ENCODE data around the gene USP25. TPM values are rescaled to one million over a fixed set of nuclear protein-coding genes. Genes with fewer than 3 reads are reported as not detected.

Gene USP25
- total RNA-seq, 2 donors from 2014 or later, result 32.0 to 43.5 TPM

DNA sequence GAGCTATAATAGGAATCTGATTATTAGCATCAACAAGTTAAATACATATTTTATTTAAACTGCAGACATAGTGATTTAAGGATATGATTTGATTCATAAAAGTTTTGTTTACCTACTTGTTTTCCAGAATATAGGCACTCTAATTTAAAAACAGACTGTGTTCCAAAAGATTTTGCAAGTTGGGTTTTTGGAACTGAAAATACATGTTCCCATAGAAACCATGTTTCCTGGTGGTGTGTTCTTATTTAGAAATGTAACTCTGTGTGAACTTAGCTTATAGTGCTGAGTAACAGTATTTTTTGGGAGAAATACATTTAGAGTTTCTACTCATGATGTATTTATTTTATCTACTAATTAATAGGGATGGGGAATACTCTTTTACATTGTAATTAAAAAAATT is 21.8 kb downstream of the USP25 start:
- no peak overlapping the region for H3K27ac ChIP-seq
- no peak overlapping the region for H3K4me3 ChIP-seq
- ATAC-seq (ENCODE audit: insufficient number of reproducible peaks, low FRiP score, low read depth), result no peak
- DNase-seq (ENCODE audit: low spot score), result no peak
- no peaks in the 10 kb centered on the region for H3K27me3 ChIP-seq (replicated peaks; ENCODE audit: insufficient read depth)
- TF ChIP-seq, protein P1, sequence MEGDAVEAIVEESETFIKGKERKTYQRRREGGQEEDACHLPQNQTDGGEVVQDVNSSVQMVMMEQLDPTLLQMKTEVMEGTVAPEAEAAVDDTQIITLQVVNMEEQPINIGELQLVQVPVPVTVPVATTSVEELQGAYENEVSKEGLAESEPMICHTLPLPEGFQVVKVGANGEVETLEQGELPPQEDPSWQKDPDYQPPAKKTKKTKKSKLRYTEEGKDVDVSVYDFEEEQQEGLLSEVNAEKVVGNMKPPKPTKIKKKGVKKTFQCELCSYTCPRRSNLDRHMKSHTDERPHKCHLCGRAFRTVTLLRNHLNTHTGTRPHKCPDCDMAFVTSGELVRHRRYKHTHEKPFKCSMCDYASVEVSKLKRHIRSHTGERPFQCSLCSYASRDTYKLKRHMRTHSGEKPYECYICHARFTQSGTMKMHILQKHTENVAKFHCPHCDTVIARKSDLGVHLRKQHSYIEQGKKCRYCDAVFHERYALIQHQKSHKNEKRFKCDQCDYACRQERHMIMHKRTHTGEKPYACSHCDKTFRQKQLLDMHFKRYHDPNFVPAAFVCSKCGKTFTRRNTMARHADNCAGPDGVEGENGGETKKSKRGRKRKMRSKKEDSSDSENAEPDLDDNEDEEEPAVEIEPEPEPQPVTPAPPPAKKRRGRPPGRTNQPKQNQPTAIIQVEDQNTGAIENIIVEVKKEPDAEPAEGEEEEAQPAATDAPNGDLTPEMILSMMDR (IDR thresholded peaks at IDR 0.05), result no peak
- H3K36me3 ChIP-seq, result no peaks in the 10 kb centered on the region
- peaks cover 30 to 32% of the 10 kb centered on the region in 2 donors for H3K4me1 ChIP-seq (ENCODE audit: control insufficient read depth in 1 of 2, low read depth in 2 of 2)
- H3K9me3 ChIP-seq, result no peaks in the 10 kb centered on the region

DNA sequence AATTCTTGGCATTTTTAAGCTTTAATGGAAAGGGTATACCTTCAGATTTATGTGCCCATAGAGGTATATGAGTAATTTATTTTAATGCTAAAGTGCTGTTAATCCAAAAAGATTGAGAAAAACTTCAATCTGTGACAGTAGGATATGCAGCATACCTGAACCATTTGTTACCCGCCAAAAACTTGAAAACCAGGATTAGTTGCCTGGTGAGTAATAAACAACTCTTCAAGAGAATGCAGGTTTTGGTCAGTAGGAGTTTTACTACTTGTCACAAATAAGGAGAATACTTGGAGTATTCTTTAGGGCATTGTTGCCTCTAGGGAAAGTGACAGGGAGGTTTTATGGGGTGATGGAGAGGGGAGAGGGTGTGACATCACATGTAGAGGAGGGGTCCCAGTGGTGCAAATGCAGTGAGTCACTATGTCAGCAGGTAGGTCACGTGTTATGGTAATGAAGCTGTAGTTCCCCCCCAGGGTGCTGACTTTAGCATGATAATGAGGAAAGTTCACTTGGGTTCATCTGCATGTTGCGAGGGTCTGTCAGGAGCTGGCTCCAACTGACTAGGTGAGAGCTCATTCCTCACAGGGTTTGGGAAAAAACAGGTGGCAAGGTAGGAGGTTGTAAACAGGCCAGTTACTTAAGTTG is 23.1 kb downstream of the USP25 start:
- TF ChIP-seq, protein P1 (IDR thresholded peaks at IDR 0.05), result no peak
- ATAC-seq (ENCODE audit: insufficient number of reproducible peaks, low FRiP score, low read depth) (no peak), DNase-seq (ENCODE audit: low spot score) (no peak)
- Histone ChIP-seq H3K27ac (no peak overlapping the region), H3K4me1 (ENCODE audit: control insufficient read depth in 1 of 2, low read depth in 2 of 2) (peaks cover 30 to 32% of the 10 kb centered on the region in 2 donors), H3K4me3 (no peak overlapping the region), H3K27me3 (replicated peaks; ENCODE audit: insufficient read depth) (no peaks in the 10 kb centered on the region), H3K9me3 (no peaks in the 10 kb centered on the region), H3K36me3 (no peaks in the 10 kb centered on the region)

DNA sequence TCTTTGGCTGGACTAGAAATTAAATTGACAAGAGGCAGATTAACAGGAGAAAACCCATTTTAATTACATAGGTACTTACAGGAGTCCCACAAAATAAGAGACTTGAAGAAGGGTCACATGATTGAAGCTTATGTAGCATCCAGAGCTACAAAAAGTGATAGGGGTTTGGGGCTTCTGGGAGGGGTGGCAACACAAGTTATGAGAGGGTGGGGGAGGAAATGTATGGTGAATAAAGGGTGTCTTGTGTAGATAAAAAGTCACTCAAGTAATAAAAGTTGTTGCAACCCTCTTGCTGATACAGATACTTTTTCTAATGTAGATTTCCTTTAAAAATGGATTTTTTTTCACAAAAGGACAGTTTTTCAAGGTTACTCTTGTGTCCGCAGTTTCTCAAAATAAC is 24.0 kb downstream of the USP25 start:
- Histone ChIP-seq H3K4me1 (ENCODE audit: control insufficient read depth in 1 of 2, low read depth in 2 of 2) (peaks cover 30 to 32% of the 10 kb centered on the region in 2 donors), H3K27ac (no peak overlapping the region), H3K9me3 (no peaks in the 10 kb centered on the region), H3K36me3 (no peaks in the 10 kb centered on the region), H3K4me3 (no peak overlapping the region), H3K27me3 (replicated peaks; ENCODE audit: insufficient read depth) (no peaks in the 10 kb centered on the region)
- DNase-seq (ENCODE audit: low spot score), result no peak
- ATAC-seq (ENCODE audit: insufficient number of reproducible peaks, low FRiP score, low read depth), result no peak
- TF ChIP-seq, protein P1 (IDR thresholded peaks at IDR 0.05), result no peak

DNA sequence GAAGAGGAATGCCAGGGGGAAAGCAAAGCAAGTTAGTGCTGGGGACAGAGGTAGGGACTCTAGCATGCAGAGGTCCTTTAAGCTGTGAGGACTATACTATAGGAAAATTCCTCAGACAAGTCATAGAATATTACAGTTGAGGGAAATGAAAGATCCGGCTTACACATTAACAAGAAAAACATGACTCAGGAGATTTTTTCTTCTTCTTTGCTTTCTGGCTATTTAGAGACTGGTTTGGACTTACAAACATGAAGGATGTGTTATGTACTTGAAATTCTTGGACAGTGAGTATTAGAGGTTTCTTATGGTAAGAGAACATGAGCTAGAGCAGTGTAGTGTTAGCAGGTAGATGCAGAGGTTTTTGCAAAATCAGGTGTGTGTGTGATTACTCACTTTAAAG is 24.9 kb downstream of the USP25 start:
- DNase-seq (ENCODE audit: low spot score) (no peak), ATAC-seq (ENCODE audit: insufficient number of reproducible peaks, low FRiP score, low read depth) (no peak)
- Histone ChIP-seq H3K36me3 (no peaks in the 10 kb centered on the region), H3K4me3 (no peak overlapping the region), H3K27me3 (replicated peaks; ENCODE audit: insufficient read depth) (no peaks in the 10 kb centered on the region), H3K27ac (no peak overlapping the region), H3K4me1 (ENCODE audit: control insufficient read depth in 1 of 2, low read depth in 2 of 2) (peaks cover 26 to 27% of the 10 kb centered on the region in 2 donors), H3K9me3 (no peaks in the 10 kb centered on the region)
- TF ChIP-seq, protein P1 (IDR thresholded peaks at IDR 0.05), result no peak

DNA sequence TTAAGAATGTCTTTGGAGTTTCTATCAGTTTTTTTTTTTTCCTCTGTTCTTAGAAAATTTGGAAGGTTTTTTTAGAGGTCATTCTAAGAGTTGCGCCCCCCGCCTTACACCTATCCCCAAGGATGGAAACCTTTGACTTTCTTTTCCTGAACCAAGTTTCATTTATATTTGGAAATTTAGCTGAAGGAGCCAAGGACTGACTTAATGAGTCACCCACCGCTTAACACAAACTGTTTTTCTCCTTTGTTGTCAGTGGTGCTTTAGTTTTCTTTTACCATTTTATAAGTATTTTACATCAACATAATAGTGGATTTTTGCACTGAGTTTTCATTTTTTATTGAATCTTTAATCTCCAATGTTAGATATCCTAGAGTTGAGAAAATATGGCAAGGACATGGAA is 25.3 kb downstream of the USP25 start:
- Histone ChIP-seq H3K4me3 (no peak overlapping the region), H3K27me3 (replicated peaks; ENCODE audit: insufficient read depth) (no peaks in the 10 kb centered on the region), H3K9me3 (no peaks in the 10 kb centered on the region), H3K4me1 (ENCODE audit: control insufficient read depth in 1 of 2, low read depth in 2 of 2) (peaks cover 22 to 27% of the 10 kb centered on the region in 2 donors), H3K27ac (no peak overlapping the region), H3K36me3 (no peaks in the 10 kb centered on the region)
- ATAC-seq (ENCODE audit: insufficient number of reproducible peaks, low FRiP score, low read depth), result no peak
- DNase-seq (ENCODE audit: low spot score), result no peak
- TF ChIP-seq, protein P1 (IDR thresholded peaks at IDR 0.05), result no peak

All from thoracic aorta (tissue), 2 donors.